ENCODE measurements around the gene ZNF41.
"Not testable (repeated sequence)": the region's sequence is repeated elsewhere in the genome, so short reads cannot be mapped to it uniquely, and the experiment has no call there.

Gene ZNF41

DNA sequence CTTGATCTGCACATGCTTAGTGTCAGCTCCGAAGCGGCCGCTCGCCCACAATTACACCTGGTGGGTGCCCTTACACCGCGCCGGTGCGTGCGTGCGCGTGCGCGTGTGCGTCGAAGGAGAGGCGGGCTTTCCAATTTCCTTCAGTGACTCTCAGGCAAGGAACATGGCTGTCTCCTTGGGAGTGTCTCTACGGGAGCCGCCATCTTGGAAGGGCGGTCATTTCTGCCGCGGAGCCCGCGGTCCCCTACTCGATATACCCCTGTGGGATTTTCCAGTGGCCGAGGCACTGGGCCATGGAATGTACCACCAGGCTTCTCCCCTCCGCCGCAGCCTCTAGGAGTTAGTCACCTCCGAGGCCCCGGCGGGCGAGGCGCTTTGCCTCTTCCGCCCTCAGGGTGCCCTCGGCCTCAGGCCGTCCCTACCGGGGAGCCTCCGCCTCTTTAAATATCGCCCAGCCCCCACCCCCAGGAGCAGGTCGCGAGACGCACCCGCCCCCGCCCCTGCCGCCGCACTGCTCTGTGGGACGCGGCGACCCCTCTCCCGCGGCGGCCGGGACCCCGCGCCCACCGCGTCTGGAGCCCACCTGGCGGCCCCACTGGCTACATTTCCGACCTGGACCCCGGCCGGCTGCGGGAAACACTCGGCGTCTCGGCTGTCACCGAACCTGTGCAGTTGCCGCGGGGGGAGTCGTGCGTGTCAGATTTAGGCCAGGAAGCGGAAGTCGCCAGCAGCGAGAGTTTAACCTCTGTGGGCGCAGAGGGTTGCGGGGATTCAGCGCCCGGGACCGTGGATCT is at the start of gene ZNF41:
ZNF41 (minus strand) TSS at position 711 of the 794 bp plus-strand sequence. CDS start 15,741 bp downstream, outside the sequence.
- peak; percentile 44 to 66 for DNase-seq (ENCODE audit: low read depth in 2 of 2)

- no peak for DNase-seq (ENCODE audit: low read depth in 2 of 2)
These were observed 47.0 kb upstream of the ZNF41 start for GRCh38 chrX:47530049-47530448.

DNA sequence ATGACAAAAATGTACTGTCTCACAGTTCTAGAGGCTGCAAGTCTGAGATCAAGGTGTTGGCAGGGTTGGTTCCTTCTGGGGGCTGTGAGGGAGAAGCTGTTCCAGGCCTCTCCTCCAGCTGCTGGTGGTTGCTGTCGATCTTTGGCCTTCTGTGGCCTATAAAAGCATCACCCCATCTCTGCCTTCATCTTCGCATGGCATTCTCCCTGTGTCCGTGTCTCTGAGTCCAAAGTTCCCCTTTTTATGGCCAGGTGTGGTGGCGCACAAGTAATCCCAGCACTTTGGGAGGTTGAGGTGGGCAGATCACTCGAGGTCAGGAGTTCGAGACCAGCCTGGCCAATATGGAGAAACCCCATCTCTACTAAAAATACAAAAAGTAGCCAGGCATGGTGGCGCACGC is 46.5 kb upstream of the ZNF41 start:
- no peak for DNase-seq (ENCODE audit: low read depth in 2 of 2)

DNA sequence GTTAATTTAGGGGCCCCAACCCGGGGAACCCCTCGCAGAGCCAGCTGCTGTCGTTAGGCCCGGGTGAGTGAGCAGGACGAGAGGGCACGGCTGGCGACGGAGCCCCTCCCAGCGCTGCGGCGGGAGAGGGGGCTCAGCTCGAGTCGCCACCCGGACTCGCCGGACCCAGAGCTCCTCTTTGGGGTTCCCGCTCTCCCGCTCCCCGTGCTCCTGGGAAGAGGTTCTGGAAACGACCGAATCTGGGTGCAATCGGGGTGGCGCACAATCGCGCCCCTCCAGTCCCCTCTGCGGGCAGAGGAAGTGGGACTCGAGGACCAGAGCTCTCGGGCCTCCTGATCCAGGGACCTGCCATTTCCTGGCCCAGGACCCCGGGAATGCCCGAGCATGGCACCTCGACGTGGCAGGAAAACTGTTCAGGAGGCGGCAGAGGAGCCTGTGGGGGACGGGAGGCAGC is 40.7 kb upstream of the ZNF41 start:
- no peak for DNase-seq (ENCODE audit: low read depth in 2 of 2)

- peak; percentile 58 to 62 for DNase-seq (ENCODE audit: low read depth in 2 of 2)
These were observed 40.3 kb upstream of the ZNF41 start for GRCh38 chrX:47523297-47523696.

GRCh38 chrX:47518144-47518543 is 35.1 kb upstream of the ZNF41 start:
- DNase-seq (ENCODE audit: low read depth in 2 of 2) = no peak

GRCh38 chrX:47515941-47516665 is 33.1 kb upstream of the ZNF41 start:
- no peak for DNase-seq (ENCODE audit: low read depth in 2 of 2)

DNA sequence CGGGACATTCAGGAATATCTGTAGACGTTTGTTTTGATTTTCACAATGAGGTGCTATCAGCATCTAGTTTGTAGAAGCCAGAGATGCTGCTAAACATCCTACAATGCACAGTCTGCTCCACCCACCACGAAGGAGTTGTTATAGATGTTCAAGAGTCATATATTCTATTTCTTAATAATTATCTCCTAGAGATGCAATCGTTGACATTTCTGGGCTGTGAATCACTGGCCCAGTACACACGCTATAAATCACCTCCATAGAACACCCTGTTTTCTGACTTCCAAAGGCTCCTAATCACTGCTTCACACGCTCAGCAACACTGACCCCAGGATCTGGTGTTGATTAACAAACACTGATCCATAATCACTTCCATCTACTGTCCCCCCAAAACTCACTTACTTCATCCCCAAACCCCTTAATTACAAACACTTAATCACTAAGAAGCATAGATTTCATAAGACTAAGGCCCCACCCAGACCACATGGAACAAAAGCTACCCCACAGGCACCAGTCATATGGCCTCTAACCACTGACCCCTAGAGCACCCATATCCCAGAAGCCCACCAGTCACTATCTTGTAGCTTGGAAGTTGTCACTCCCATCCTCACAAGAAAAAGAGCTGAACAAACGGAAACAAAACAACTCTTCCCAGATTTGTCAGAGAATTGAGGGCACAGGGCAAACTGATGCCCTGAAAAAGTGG is 31.7 kb upstream of the ZNF41 start:
- no peak for DNase-seq (ENCODE audit: low read depth in 2 of 2)

- not testable (repeated sequence) for DNase-seq (ENCODE audit: low read depth in 2 of 2)
These were observed 30.3 kb upstream of the ZNF41 start for GRCh38 chrX:47513034-47513965.

DNA sequence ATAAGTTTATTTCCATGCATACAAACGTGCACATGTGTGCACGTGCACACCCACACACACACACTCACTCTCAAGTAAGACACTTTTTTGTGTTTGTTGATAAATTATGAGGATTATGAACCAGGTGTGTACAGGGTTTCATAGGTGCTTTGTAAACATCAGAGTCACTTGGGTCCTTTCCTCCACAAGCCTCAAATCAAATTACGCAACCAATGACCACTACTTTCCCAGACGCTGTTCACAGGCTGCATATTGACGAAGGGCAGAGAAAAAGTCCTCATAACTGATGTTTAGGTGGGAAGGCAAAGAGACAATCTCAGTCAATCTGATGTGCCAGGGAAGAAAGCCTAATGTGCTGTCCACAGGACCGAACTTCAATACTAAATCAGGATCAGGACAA is 29.4 kb upstream of the ZNF41 start:
- DNase-seq (ENCODE audit: low read depth in 2 of 2) = not testable (repeated sequence)

GRCh38 chrX:47507153-47507867 is 24.3 kb upstream of the ZNF41 start:
- DNase-seq (ENCODE audit: low read depth in 2 of 2) = no peak

DNA sequence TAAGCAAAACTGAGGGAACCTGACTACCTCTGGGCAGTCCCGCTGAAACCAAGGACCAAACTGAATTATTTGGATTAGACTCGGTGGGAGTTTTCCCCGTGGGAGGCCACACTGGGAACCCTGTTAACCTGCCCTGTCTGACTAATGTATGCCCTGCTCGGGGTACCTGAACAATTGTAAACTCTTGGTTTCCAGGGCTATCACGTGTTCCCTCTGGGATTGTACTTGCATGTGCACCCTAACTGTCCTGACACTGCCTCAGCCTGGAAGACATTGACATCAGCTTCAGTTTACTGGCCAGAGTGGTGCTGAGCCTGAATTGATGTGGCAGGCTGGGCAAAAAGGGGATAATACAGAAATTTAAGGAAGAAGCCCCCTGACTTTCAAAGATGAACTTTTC is 20.1 kb upstream of the ZNF41 start:
- no peak for DNase-seq (ENCODE audit: low read depth in 2 of 2)

GRCh38 chrX:47502316-47503125 is 19.5 kb upstream of the ZNF41 start:
- DNase-seq (ENCODE audit: low read depth in 2 of 2) = no peak

DNA sequence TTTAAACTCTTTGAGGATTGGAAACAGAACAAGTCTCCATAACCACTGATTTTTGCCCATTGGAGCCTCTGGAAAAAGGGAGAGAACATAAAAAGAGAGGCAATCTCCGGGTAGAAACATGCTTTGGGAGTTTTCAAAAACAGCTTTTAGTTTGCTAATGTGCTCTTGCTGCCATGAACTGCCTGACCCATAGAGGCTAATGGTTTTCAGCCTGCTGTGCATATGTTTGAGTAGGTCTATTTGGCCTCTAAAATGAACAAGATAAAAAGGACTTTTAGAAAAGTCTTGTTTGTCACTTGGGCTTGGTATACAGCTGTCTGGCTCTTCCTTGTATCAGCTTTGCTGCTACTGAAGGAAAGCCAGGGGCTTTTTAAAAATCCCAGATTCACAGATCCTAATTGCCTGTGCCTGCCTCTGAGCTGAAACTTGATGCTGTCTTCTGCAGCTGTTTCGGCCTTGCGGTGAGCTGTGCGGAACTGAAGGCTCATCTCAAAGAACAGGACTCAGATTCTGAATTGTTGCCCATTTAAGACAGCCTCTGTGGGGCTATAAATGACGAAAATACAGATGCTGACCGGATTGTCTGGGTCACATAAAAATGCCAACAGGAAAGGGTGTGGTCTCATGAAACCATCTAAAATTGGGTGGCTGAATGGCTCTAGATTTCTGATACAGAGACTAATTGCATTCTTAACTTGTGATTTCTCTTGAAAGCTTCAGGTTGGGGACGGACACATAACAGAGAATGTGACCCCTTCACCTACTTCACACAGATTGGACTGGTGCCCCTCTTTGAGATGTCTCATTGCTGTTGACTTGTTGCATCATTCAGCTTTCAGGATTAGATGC is 18.4 kb upstream of the ZNF41 start:
- no peak for DNase-seq (ENCODE audit: low read depth in 2 of 2)

DNA sequence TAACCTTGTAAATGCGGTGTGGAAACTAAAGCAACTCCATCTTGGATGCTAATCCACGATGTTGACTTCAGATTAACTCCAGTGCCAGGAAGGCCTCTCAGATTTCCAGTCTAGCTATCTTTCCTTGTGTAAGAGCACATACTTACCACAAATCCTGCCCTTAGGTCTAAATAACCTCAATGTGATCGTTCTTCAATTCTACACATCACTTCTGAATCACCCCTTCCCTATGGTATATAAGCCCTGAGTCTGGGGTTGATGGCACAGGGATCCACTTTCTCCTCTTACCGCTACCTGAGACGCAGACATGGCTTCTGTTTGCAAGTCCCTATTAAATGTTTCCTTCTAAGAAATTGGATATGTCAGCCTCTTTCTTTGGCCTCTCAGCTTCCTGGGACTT is 17.5 kb upstream of the ZNF41 start:
- no peak for DNase-seq (ENCODE audit: low read depth in 2 of 2)

DNA sequence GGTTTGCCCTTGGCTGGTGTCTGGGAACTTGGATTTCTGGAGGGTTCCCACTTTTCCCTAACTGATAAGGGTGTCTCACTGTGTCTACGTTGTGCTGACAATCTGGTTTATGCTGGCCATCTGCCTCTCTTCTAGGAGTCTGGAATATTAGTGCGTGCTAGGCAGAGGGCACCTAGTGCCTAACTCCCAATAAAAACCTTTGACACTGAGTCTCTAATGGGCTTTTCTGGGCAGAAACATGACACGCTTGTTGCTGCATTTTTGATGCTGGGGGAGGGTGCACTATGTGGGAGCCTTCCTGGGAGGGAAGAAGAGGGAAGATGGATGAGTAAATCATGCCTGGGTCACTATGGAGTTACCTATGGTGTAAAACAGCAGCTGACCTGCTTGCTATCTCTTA is 16.3 kb upstream of the ZNF41 start:
- DNase-seq (ENCODE audit: low read depth in 2 of 2) = no peak

DNA sequence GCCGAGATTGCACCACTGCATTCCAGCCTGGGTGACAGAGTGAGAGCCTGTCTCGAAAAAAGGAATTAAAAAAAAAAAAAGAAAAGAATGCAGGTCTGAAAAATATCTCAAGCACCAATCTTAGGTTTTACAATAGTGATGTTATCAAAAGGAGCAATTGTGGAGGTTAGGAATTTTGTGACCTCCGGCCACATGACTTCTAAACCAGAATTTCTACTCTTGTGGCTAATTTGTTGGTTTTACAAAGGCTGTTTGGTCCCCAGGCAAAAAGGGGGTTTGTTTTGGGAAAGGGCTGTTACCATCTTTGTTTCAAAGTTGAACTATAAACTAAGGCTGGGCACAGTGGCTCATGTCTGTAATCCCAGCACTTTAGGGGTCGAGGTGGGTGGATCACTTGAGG is 15.4 kb upstream of the ZNF41 start:
- no peak for DNase-seq (ENCODE audit: low read depth in 2 of 2)

GRCh38 chrX:47497271-47497888 is 14.4 kb upstream of the ZNF41 start:
- no peak for DNase-seq (ENCODE audit: low read depth in 2 of 2)
